Keratinocyte (primary cell): ENCODE results near the gene CREB5. TPM values are rescaled to one million over a fixed set of nuclear protein-coding genes. Genes with fewer than 3 reads are reported as not detected.
A peak's percentile ranks its signal among the peaks of the same experiment; 100 is the strongest.

Experiments used
- DNase-seq: peaks from one replicate; pipeline ENCODE4 v3.0.0-alpha.2; 2011; ENCODE audit warnings: low read depth, missing footprints, low spot score
- FAIRE-seq: peaks from 2 replicates; lab custom pipeline; 2011; peaks lifted over from hg19 to GRCh38; lab: Jason Lieb, UNC
- H2AFZ ChIP-seq: 2 replicates; pipeline ENCODE4 v1.6.0; 2012; ENCODE audit warnings: low read length, control low read depth, inconsistent platforms; ENCODE audit not compliant: control insufficient read depth
- H3K27ac ChIP-seq: 2 replicates; pipeline ENCODE4 v1.5.1; 2011; ENCODE audit warnings: low read length; ENCODE audit not compliant: control insufficient read depth, insufficient read depth
- H3K27me3 ChIP-seq: 3 replicates; pipeline ENCODE4 v1.6.0; 2011; ENCODE audit warnings: low read length; ENCODE audit not compliant: control insufficient read depth, insufficient read depth; ENCODE audit errors: extremely low read depth
- H3K36me3 ChIP-seq, 2 experiments: 2 replicates in 1 of 2; 3 replicates in 1 of 2; pipeline ENCODE4 v1.5.1; 2011; ENCODE audit warnings: low read length in 2 of 2, mild to moderate bottlenecking in 1 of 2; ENCODE audit not compliant: control insufficient read depth in 2 of 2, insufficient read depth in 2 of 2; ENCODE audit errors: extremely low read depth in 1 of 2
- H3K4me1 ChIP-seq: 3 replicates; pipeline ENCODE4 v1.5.1; 2011; ENCODE audit warnings: low read length; ENCODE audit not compliant: control insufficient read depth, insufficient read depth; ENCODE audit errors: extremely low read depth
- H3K4me2 ChIP-seq: 3 replicates; pipeline ENCODE4 v1.6.0; 2011; ENCODE audit warnings: low read depth, low read length; ENCODE audit not compliant: control insufficient read depth, insufficient read depth; ENCODE audit errors: extremely low read depth
- H3K4me3 ChIP-seq, 3 experiments: fragments of 200-600 bp in 1 of 3; sonication (generic) in 1 of 3; 2 replicates in 2 of 3; 3 replicates in 1 of 3; pipeline ENCODE4 v1.5.1; 2011 to 2016; ENCODE audit warnings: low read length in 3 of 3, mild to moderate bottlenecking in 3 of 3, control low read depth in 2 of 3, inconsistent platforms in 1 of 3, low read depth in 1 of 3, mixed read lengths in 1 of 3, mixed run types in 1 of 3, moderate library complexity in 1 of 3; ENCODE audit not compliant: control insufficient read depth in 2 of 3, insufficient read depth in 2 of 3; ENCODE audit errors: extremely low read depth in 1 of 3
- H3K79me2 ChIP-seq: 2 replicates; pipeline ENCODE4 v1.6.0; 2012; ENCODE audit warnings: low read length; ENCODE audit not compliant: control insufficient read depth, insufficient read depth
- H3K9ac ChIP-seq: 3 replicates; pipeline ENCODE4 v1.6.0; 2011; ENCODE audit warnings: low read length; ENCODE audit not compliant: control insufficient read depth, insufficient read depth; ENCODE audit errors: extremely low read depth
- H3K9me1 ChIP-seq: 3 replicates; pipeline ENCODE4 v1.6.0; 2011; ENCODE audit warnings: low read length; ENCODE audit not compliant: control insufficient read depth, insufficient read depth; ENCODE audit errors: extremely low read depth
- H3K9me3 ChIP-seq: 2 replicates; pipeline ENCODE4 v1.5.1; 2012; ENCODE audit warnings: low read depth, low read length; ENCODE audit not compliant: control insufficient read depth
- H4K20me1 ChIP-seq: 3 replicates; pipeline ENCODE4 v1.6.0; 2011; ENCODE audit warnings: low read length; ENCODE audit not compliant: control insufficient read depth, insufficient read depth; ENCODE audit errors: extremely low read depth
- CTCF ChIP-seq, 3 experiments: IDR thresholded peaks in 1 of 3; conservative IDR thresholded peaks in 1 of 3; optimal IDR thresholded peaks in 1 of 3; 2 replicates in 2 of 3; 3 replicates in 1 of 3; pipeline versions ENCODE3 to v1.5.1; 2011; ENCODE audit warnings: low read length in 3 of 3, mild to moderate bottlenecking in 3 of 3, moderate library complexity in 2 of 3, control low read depth in 1 of 3, inconsistent platforms in 1 of 3; ENCODE audit not compliant: insufficient read depth in 2 of 3; ENCODE audit errors: extremely low read depth in 1 of 3
- EZH2 ChIP-seq: IDR thresholded peaks from one replicate; pipeline ENCODE4 v1.6.1; 2012; ENCODE audit warnings: inconsistent platforms, mild to moderate bottlenecking, low read length, moderate library complexity
- dilution Hi-C: fragments of 300-500 bp; cut with MboI; formaldehyde crosslinking; loops from one replicate; pipeline ENCODE4 v1.7.0; 2020; ENCODE audit warnings: low sequenced_read_pairs; ENCODE audit not compliant: extremely low pct_ligation_motif_present
- polyA plus RNA-seq, 5 experiments: library from polyadenylated mRNA; depleted of rRNA in 3 of 5; stranded (reverse) in 3 of 5; stranded (forward) in 1 of 5; unstranded in 1 of 5; fragments of >200 nt; gene quantifications; 1 replicate in 1 of 5; 2 replicates in 3 of 5; 3 replicates in 1 of 5; pipeline versions ENCODE4 v1.2.1 to v1.2.3, GENCODE V29; 2011 to 2012; ENCODE audit warnings: missing spikeins in 2 of 5, low read depth in 1 of 5, low replicate concordance in 1 of 5

The CREB5 gene
- polyA plus RNA-seq, 1 donor (not counting 4 experiments of a cell fraction or from before 2014, with no cell fraction given): 7.9 TPM

GRCh38 chr7:28626624-28627262 lies 214.4 kb downstream of the CREB5 start:
- Histone ChIP-seq H3K36me3 (no peaks in the 10 kb centered on the region), H3K4me1 (peaks cover 6% of the 10 kb centered on the region), H3K9ac (no peak overlapping the region), H3K27me3 (peaks cover 9% of the 10 kb centered on the region), H3K9me1 (no peaks in the 10 kb centered on the region), H2AFZ (no peak overlapping the region), H3K27ac (no peak overlapping the region), H3K4me3 (no peak overlapping the region), H3K79me2 (no peaks in the 10 kb centered on the region), H3K9me3 (no peaks in the 10 kb centered on the region), H3K4me2 (peak overlapping the region; percentile 2), H4K20me1 (no peaks in the 10 kb centered on the region)
- TF ChIP-seq CTCF (optimal IDR thresholded peaks at IDR 0.05 in 1 of 3, IDR thresholded peaks at IDR 0.05 in 1 of 3, conservative IDR thresholded peaks at IDR 0.05 in 1 of 3; ENCODE audit: extremely low read depth in 1 of 3, insufficient read depth in 2 of 3, low read length in 3 of 3): peak; percentile 60 to 79 (median 63)
- TF ChIP-seq EZH2: no peak
- no peak for DNase-seq
- dilution Hi-C loops: no loop called here
- FAIRE-seq: peak; percentile 73

- H3K4me3 ChIP-seq: no peak overlapping the region
- H3K79me2 ChIP-seq: no peaks in the 10 kb centered on the region
- H3K27me3 ChIP-seq: peaks cover 12% of the 10 kb centered on the region
- no peak overlapping the region for H3K4me2 ChIP-seq
- DNase-seq (no peak), FAIRE-seq (no peak)
- TF ChIP-seq CTCF (optimal IDR thresholded peaks at IDR 0.05 in 1 of 3, IDR thresholded peaks at IDR 0.05 in 1 of 3, conservative IDR thresholded peaks at IDR 0.05 in 1 of 3; ENCODE audit: extremely low read depth in 1 of 3, insufficient read depth in 2 of 3, low read length in 3 of 3): no peak
- TF ChIP-seq EZH2: no peak
- no peak overlapping the region for H2AFZ ChIP-seq
- H3K36me3 ChIP-seq: no peaks in the 10 kb centered on the region
- no peaks in the 10 kb centered on the region for H3K9me3 ChIP-seq
- no peak overlapping the region for H3K27ac ChIP-seq
- H3K9ac ChIP-seq: no peak overlapping the region
- dilution Hi-C loops: no loop called here
- no peaks in the 10 kb centered on the region for H4K20me1 ChIP-seq
- H3K4me1 ChIP-seq: peaks cover 6% of the 10 kb centered on the region
- no peaks in the 10 kb centered on the region for H3K9me1 ChIP-seq
These were observed 214.9 kb downstream of the CREB5 start for GRCh38 chr7:28627263-28627653.
